Measurements from ENCODE around the gene MYMX.
A peak's percentile ranks its signal among the peaks of the same experiment; 100 is the strongest.
"Not testable (repeated sequence)": the region's sequence is repeated elsewhere in the genome, so short reads cannot be mapped to it uniquely, and the experiment has no call there.

The MYMX gene

GRCh38 chr6:44188819-44189218 lies 27.9 kb upstream of the MYMX start:
- no peak for DNase-seq

GRCh38 chr6:44189257-44189656 lies 27.5 kb upstream of the MYMX start:
- no peak for DNase-seq

GRCh38 chr6:44190715-44191114 lies 26.0 kb upstream of the MYMX start:
- no peak for DNase-seq

- DNase-seq: peak; percentile 41
Measured at GRCh38 chr6:44192428-44193041, 24.2 kb upstream of the MYMX start.

- DNase-seq: no peak
Measured at GRCh38 chr6:44193307-44193910, 23.3 kb upstream of the MYMX start.

- DNase-seq: no peak
Measured at GRCh38 chr6:44194326-44194725, 22.4 kb upstream of the MYMX start.

GRCh38 chr6:44196351-44196750 lies 20.4 kb upstream of the MYMX start:
- not testable (repeated sequence) for DNase-seq

- no peak for DNase-seq
Measured at GRCh38 chr6:44198684-44199083, 18.0 kb upstream of the MYMX start.

GRCh38 chr6:44199883-44200282 lies 16.8 kb upstream of the MYMX start:
- DNase-seq: no peak

GRCh38 chr6:44201200-44201599 lies 15.5 kb upstream of the MYMX start:
- DNase-seq: no peak

- DNase-seq: no peak
Measured at GRCh38 chr6:44201638-44202303, 15.0 kb upstream of the MYMX start.

- DNase-seq: no peak
Measured at GRCh38 chr6:44202332-44202971, 14.3 kb upstream of the MYMX start.

GRCh38 chr6:44202972-44203750 lies 13.6 kb upstream of the MYMX start:
- no peak for DNase-seq

- no peak for DNase-seq
Measured at GRCh38 chr6:44203955-44204354, 12.8 kb upstream of the MYMX start.

- DNase-seq: no peak
Measured at GRCh38 chr6:44207966-44208365, 8.8 kb upstream of the MYMX start.

- DNase-seq: no peak
Measured at GRCh38 chr6:44211284-44211683, 5.4 kb upstream of the MYMX start.

- DNase-seq: no peak
Measured at GRCh38 chr6:44214307-44214706, 2.4 kb upstream of the MYMX start.

GRCh38 chr6:44217332-44218143 lies 812 bp downstream of the MYMX start:
- no peak for DNase-seq

- peak; percentile 89 for DNase-seq
Measured at GRCh38 chr6:44219053-44219814, 2.5 kb downstream of the MYMX start.

GRCh38 chr6:44219815-44220784 lies 3.4 kb downstream of the MYMX start:
- DNase-seq: peak; percentile 41

Data from NCI-H69 (cell line).